HG02763 (cell line): ENCODE data around the gene GPR107.

ENCODE experiments used
- ATAC-seq: cut with Tn5 transposase; IDR thresholded peaks from one replicate; pipeline ENCODE4 v1.9.1; 2021; ENCODE audit warnings: mild to moderate bottlenecking, moderate library complexity; ENCODE audit not compliant: unreplicated experiment

Gene GPR107

GRCh38 chr9:130027533-130028365 is 26.0 kb upstream of the GPR107 start:
- ATAC-seq = no peak

GRCh38 chr9:130028493-130029222 is 25.0 kb upstream of the GPR107 start:
- ATAC-seq = no peak

- ATAC-seq = no peak
These were observed 24.3 kb upstream of the GPR107 start for GRCh38 chr9:130029223-130029973.

- no peak for ATAC-seq
These were observed 23.0 kb upstream of the GPR107 start for GRCh38 chr9:130030651-130031127.

GRCh38 chr9:130034570-130034969 is 19.1 kb upstream of the GPR107 start:
- no peak for ATAC-seq

- ATAC-seq = no peak
These were observed 17.6 kb upstream of the GPR107 start for GRCh38 chr9:130036099-130036498.

GRCh38 chr9:130039528-130040147 is 14.1 kb upstream of the GPR107 start:
- no peak for ATAC-seq

GRCh38 chr9:130040984-130041647 is 12.6 kb upstream of the GPR107 start:
- no peak for ATAC-seq

GRCh38 chr9:130041648-130042405 is 11.9 kb upstream of the GPR107 start:
- ATAC-seq = no peak

GRCh38 chr9:130042406-130042884 is 11.3 kb upstream of the GPR107 start:
- ATAC-seq = peak; percentile 2

- ATAC-seq = peak; percentile 40
These were observed 10.6 kb upstream of the GPR107 start, which contains the start of gene FNBP1 for GRCh38 chr9:130042885-130043653. FNBP1 (minus strand) TSS chr9:130043189; CDS start chr9:130042975, 214 bp downstream.

- no peak for ATAC-seq
These were observed 9.8 kb upstream of the GPR107 start for GRCh38 chr9:130043654-130044623.

- ATAC-seq = no peak
These were observed 7.8 kb upstream of the GPR107 start for GRCh38 chr9:130045725-130046450.

GRCh38 chr9:130049431-130050210 is 4.1 kb upstream of the GPR107 start:
- no peak for ATAC-seq

- no peak for ATAC-seq
These were observed 3.2 kb upstream of the GPR107 start for GRCh38 chr9:130050462-130050861.

- ATAC-seq = no peak
These were observed 1.9 kb upstream of the GPR107 start for GRCh38 chr9:130051855-130052254.
